H9 (cell line): Measurements from ENCODE around the gene PHACTR1. TPM values are rescaled to one million over a fixed set of nuclear protein-coding genes. Genes with fewer than 3 reads are reported as not detected.

Experiments used
- DNase-seq: peaks from one replicate; pipeline ENCODE4 v3.0.0-alpha.2; 2017
- H2AFZ ChIP-seq: one replicate; pipeline ENCODE4 v1.6.1; 2013; ENCODE audit warnings: mild to moderate bottlenecking, low read length, control low read depth, moderate library complexity
- H2AK5ac ChIP-seq: 2 replicates; pipeline ENCODE4 v1.6.1; 2013; ENCODE audit warnings: low read length, control low read depth, mixed read lengths; ENCODE audit not compliant: insufficient read length
- H2BK120ac ChIP-seq: one replicate; pipeline ENCODE4 v1.6.1; 2013; ENCODE audit warnings: low read depth, mild to moderate bottlenecking, low read length, control low read depth, inconsistent platforms; ENCODE audit not compliant: poor library complexity, severe bottlenecking
- H2BK12ac ChIP-seq: 2 replicates; pipeline ENCODE4 v1.6.1; 2013; ENCODE audit warnings: low read length, control low read depth, mixed read lengths, low read depth; ENCODE audit not compliant: insufficient read length
- H2BK15ac ChIP-seq: 2 replicates; pipeline ENCODE4 v1.6.1; 2013; ENCODE audit warnings: low read depth, low read length, control low read depth
- H2BK20ac ChIP-seq: one replicate; pipeline ENCODE4 v1.6.1; 2013; ENCODE audit warnings: low read depth, mild to moderate bottlenecking, low read length, control low read depth, inconsistent platforms; ENCODE audit not compliant: poor library complexity, severe bottlenecking
- H2BK5ac ChIP-seq: 2 replicates; pipeline ENCODE4 v1.6.1; 2013; ENCODE audit warnings: low read length, control low read depth, mixed read lengths; ENCODE audit not compliant: insufficient read length
- H3K14ac ChIP-seq: 2 replicates; pipeline ENCODE4 v1.6.1; 2013; ENCODE audit warnings: low read length, control low read depth; ENCODE audit not compliant: insufficient read depth
- H3K18ac ChIP-seq: 2 replicates; pipeline ENCODE4 v1.6.1; 2013; ENCODE audit warnings: low read depth, mild to moderate bottlenecking, mixed read lengths, low read length, control low read depth; ENCODE audit not compliant: insufficient read length
- H3K23ac ChIP-seq: 2 replicates; pipeline ENCODE4 v1.6.1; 2013; ENCODE audit warnings: low read length, control low read depth, mixed read lengths, low read depth; ENCODE audit not compliant: insufficient read length
- H3K23me2 ChIP-seq: 2 replicates; pipeline ENCODE4 v1.6.1; 2013; ENCODE audit warnings: low read depth, mild to moderate bottlenecking, mixed read lengths, low read length, control low read depth; ENCODE audit not compliant: insufficient read length, poor library complexity, severe bottlenecking
- H3K27ac ChIP-seq: 2 replicates; pipeline ENCODE4 v1.5.1; 2013; ENCODE audit warnings: low read length, control low read depth, mixed read lengths, low read depth; ENCODE audit not compliant: insufficient read length
- H3K27me3 ChIP-seq: 2 replicates; pipeline ENCODE4 v1.6.1; 2013; ENCODE audit warnings: low read length, control low read depth, inconsistent platforms; ENCODE audit not compliant: insufficient read depth
- H3K4ac ChIP-seq: 2 replicates; pipeline ENCODE4 v1.6.1; 2013; ENCODE audit warnings: low read depth, mild to moderate bottlenecking, control low read depth, inconsistent platforms, low read length, moderate library complexity
- H3K4me1 ChIP-seq: 2 replicates; pipeline ENCODE4 v1.6.1; 2013; ENCODE audit warnings: low read length, control low read depth, inconsistent platforms; ENCODE audit not compliant: insufficient read depth
- H3K4me2 ChIP-seq: 2 replicates; pipeline ENCODE4 v1.6.1; 2013; ENCODE audit warnings: low read length, control low read depth, mixed read lengths; ENCODE audit not compliant: insufficient read length, insufficient read depth
- H3K56ac ChIP-seq: 2 replicates; pipeline ENCODE4 v1.6.1; 2013; ENCODE audit warnings: low read depth, mild to moderate bottlenecking, mixed read lengths, low read length, control low read depth; ENCODE audit not compliant: insufficient read length
- H3K79me1 ChIP-seq: 2 replicates; pipeline ENCODE4 v1.6.1; 2013; ENCODE audit warnings: low read depth, mild to moderate bottlenecking, moderate library complexity, low read length, control low read depth, inconsistent platforms; ENCODE audit not compliant: insufficient read depth, poor library complexity, severe bottlenecking
- H3K79me2 ChIP-seq: 2 replicates; pipeline ENCODE4 v1.6.1; 2013; ENCODE audit warnings: low read length, control low read depth, inconsistent platforms; ENCODE audit not compliant: insufficient read depth
- H3K9ac ChIP-seq: 2 replicates; pipeline ENCODE4 v1.6.1; 2013; ENCODE audit warnings: low read length, control low read depth, mixed read lengths; ENCODE audit not compliant: insufficient read length; ENCODE audit errors: extremely low read depth
- H3K9me3 ChIP-seq: one replicate; pipeline ENCODE4 v1.6.1; 2013; ENCODE audit warnings: low read depth, low read length, inconsistent platforms; ENCODE audit not compliant: control insufficient read depth
- H3T11ph ChIP-seq: one replicate; pipeline ENCODE4 v1.6.1; 2013; ENCODE audit warnings: mild to moderate bottlenecking, low read length, control low read depth, inconsistent platforms
- H4K20me1 ChIP-seq: one replicate; pipeline ENCODE4 v1.6.1; 2013; ENCODE audit not compliant: control insufficient read depth, insufficient read length, insufficient read depth
- H4K5ac ChIP-seq: 2 replicates; pipeline ENCODE4 v1.6.1; 2013; ENCODE audit warnings: low read depth, mild to moderate bottlenecking, mixed read lengths, low read length, control low read depth; ENCODE audit not compliant: insufficient read length
- H4K8ac ChIP-seq: replicated peaks from 2 replicates; pipeline ENCODE4 v1.6.1; 2013; ENCODE audit warnings: low read length, control low read depth, mixed read lengths, low read depth; ENCODE audit not compliant: insufficient read length
- H4K91ac ChIP-seq: 2 replicates; pipeline ENCODE4 v1.6.1; 2013; ENCODE audit warnings: low read depth, mild to moderate bottlenecking, moderate library complexity, mixed read lengths, low read length, control low read depth; ENCODE audit not compliant: insufficient read length
- H3K27ac Mint-ChIP-seq, 3 experiments: 2 replicates in 2 of 3; 3 replicates in 1 of 3; pipeline ENCODE4 v1.8.0; 2020 to 2021; ENCODE audit warnings: mixed read lengths in 3 of 3, mild to moderate bottlenecking in 1 of 3, moderate library complexity in 1 of 3
- H3K27me3 Mint-ChIP-seq: 2 replicates; pipeline ENCODE4 v1.8.0; 2021; ENCODE audit warnings: low read depth, mild to moderate bottlenecking, moderate library complexity, mixed read lengths
- H3K36me3 Mint-ChIP-seq, 3 experiments: 2 replicates in 2 of 3; 3 replicates in 1 of 3; pipeline ENCODE4 v1.8.0; 2020 to 2021; ENCODE audit warnings: low read depth in 3 of 3, mixed read lengths in 3 of 3; ENCODE audit not compliant: insufficient read depth in 1 of 3
- H3K4me1 Mint-ChIP-seq, 2 experiments: 2 replicates each; pipeline ENCODE4 v1.8.0; 2020; ENCODE audit warnings: mixed read lengths in 2 of 2
- H3K4me3 Mint-ChIP-seq, 2 experiments: 2 replicates in 1 of 2; 3 replicates in 1 of 2; pipeline ENCODE4 v1.8.0; 2020 to 2021; ENCODE audit warnings: mild to moderate bottlenecking in 2 of 2, mixed read lengths in 2 of 2, moderate library complexity in 1 of 2
- H3K9me3 Mint-ChIP-seq, 2 experiments: 2 replicates in 1 of 2; 3 replicates in 1 of 2; pipeline ENCODE4 v1.8.0; 2020; ENCODE audit warnings: mild to moderate bottlenecking in 2 of 2, mixed read lengths in 2 of 2, moderate library complexity in 1 of 2
- WGBS: extraction: QIAGEN DNeasy Blood & Tissue Kit; methylation state at CpG from one replicate; pipeline ENCODE4 v1.1.7; 2013; ENCODE audit warnings: missing lambda C conversion rate, low lambda C conversion rate, mixed read lengths; ENCODE audit not compliant: insufficient read length; ENCODE audit errors: extremely low coverage; 5-methylcytosine and 5-hydroxymethylcytosine counted together
- total RNA-seq: library from RNA; stranded (reverse); gene quantifications from 2 replicates; pipeline ENCODE4 v1.2.1, GENCODE V29; 2021
- TF ChIP-seq, protein P1 (sequence below): fragments of 200-600 bp; sonication (generic); conservative IDR thresholded peaks from 3 replicates; pipeline ENCODE4 v1.8.0; 2021; ENCODE audit warnings: antibody characterized with exemption, mild to moderate bottlenecking

Gene PHACTR1
- total RNA-seq, 1 experiment from 2014 or later = 15.9 TPM

DNA sequence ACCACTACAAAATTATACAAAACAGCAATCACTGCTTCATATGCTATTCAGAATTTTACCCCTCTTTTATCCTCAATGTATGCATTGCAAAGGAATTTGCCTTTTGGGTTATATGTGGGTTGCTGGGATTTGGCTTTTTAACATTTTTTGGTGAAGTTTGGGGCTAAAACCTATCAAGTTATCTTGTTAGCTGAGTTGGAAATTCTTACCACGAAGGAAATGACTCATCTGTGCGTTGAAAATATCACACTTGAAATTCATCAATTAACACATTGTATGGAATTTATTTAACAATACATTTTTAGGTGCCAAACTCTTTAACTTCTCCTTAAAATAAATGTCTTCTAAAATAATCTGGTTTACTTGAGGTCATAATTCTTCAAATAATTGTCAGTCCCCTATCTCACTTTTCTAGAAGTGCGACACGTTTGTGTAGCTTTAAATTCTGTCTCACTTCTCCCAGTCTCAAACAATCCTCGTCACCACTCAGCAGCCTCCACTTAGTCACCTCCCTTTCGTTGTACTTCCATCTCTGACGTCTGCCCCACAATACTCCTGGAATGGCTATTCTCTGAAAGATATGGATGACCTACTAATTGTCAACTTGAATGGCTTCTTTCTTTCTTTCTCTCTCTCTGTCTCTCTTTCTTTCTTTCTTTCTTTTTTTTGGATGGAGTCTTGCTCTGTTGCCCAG lies 88.5 kb downstream of the PHACTR1 start:
- H3K27me3 ChIP-seq = no peaks in the 10 kb centered on the region
- no peak overlapping the region for H2BK20ac ChIP-seq
- no peak overlapping the region for H3K4ac ChIP-seq
- no peaks in the 10 kb centered on the region for H3K9me3 ChIP-seq
- H3T11ph ChIP-seq = no peak overlapping the region
- H3K27me3 Mint-ChIP-seq = no peaks in the 10 kb centered on the region
- no peaks in the 10 kb centered on the region for H4K20me1 ChIP-seq
- H3K18ac ChIP-seq = no peak overlapping the region
- H3K23me2 ChIP-seq = no peaks in the 10 kb centered on the region
- no peak overlapping the region for H4K5ac ChIP-seq
- no peak overlapping the region for H3K14ac ChIP-seq
- H2BK12ac ChIP-seq = no peak overlapping the region
- no CpG with 5 or more reads among the region's 7 CpGs for WGBS
- TF ChIP-seq, protein P1, sequence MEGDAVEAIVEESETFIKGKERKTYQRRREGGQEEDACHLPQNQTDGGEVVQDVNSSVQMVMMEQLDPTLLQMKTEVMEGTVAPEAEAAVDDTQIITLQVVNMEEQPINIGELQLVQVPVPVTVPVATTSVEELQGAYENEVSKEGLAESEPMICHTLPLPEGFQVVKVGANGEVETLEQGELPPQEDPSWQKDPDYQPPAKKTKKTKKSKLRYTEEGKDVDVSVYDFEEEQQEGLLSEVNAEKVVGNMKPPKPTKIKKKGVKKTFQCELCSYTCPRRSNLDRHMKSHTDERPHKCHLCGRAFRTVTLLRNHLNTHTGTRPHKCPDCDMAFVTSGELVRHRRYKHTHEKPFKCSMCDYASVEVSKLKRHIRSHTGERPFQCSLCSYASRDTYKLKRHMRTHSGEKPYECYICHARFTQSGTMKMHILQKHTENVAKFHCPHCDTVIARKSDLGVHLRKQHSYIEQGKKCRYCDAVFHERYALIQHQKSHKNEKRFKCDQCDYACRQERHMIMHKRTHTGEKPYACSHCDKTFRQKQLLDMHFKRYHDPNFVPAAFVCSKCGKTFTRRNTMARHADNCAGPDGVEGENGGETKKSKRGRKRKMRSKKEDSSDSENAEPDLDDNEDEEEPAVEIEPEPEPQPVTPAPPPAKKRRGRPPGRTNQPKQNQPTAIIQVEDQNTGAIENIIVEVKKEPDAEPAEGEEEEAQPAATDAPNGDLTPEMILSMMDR = no peak
- no peak overlapping the region for H4K91ac ChIP-seq
- no peaks in the 10 kb centered on the region for H3K4me1 Mint-ChIP-seq
- H3K79me2 ChIP-seq = no peaks in the 10 kb centered on the region
- no peak overlapping the region for H3K27ac ChIP-seq
- no peak overlapping the region for H3K56ac ChIP-seq
- H3K36me3 Mint-ChIP-seq = no peaks in the 10 kb centered on the region
- H3K9ac ChIP-seq = no peak overlapping the region
- H3K4me1 ChIP-seq = no peaks in the 10 kb centered on the region; the same call in 1 of the 2 replicates
- H3K23ac ChIP-seq = no peak overlapping the region
- no peaks in the 10 kb centered on the region for H3K9me3 Mint-ChIP-seq
- H2BK15ac ChIP-seq = no peak overlapping the region
- no peak overlapping the region for H3K27ac Mint-ChIP-seq
- no peak overlapping the region for H3K4me2 ChIP-seq
- DNase-seq = no peak
- no peaks in the 10 kb centered on the region for H3K79me1 ChIP-seq
- no peak overlapping the region for H2BK120ac ChIP-seq
- H3K4me3 Mint-ChIP-seq = no peak overlapping the region
- no peak overlapping the region for H4K8ac ChIP-seq
- no peak overlapping the region for H2AFZ ChIP-seq
- H2AK5ac ChIP-seq = no peak overlapping the region
- H2BK5ac ChIP-seq = no peak overlapping the region
